Transverse colon (tissue), 4 donors: ENCODE results near the gene SLC11A1. TPM values are rescaled to one million over a fixed set of nuclear protein-coding genes. Genes with fewer than 3 reads are reported as not detected.

Source experiments
- DNase-seq: peaks from one replicate; pipeline ENCODE4 v3.0.0-alpha.2; 2019
- H3K27ac ChIP-seq, 4 donors: fragments of 200-600 bp; sonication (generic); 2 replicates each; pipeline ENCODE4 v1.5.1; 2016 to 2018; ENCODE audit warnings: inconsistent platforms in 4 of 4
- H3K27me3 ChIP-seq: fragments of 200-600 bp; sonication (generic); 2 replicates; pipeline ENCODE4 v1.5.1; 2017; ENCODE audit warnings: inconsistent platforms
- H3K36me3 ChIP-seq, 4 donors: fragments of 200-600 bp; sonication (generic); 2 replicates each; pipeline ENCODE4 v1.5.1; 2017 to 2019; ENCODE audit warnings: inconsistent platforms in 4 of 4
- H3K4me1 ChIP-seq, 4 donors: fragments of 200-600 bp; sonication (generic); 2 replicates each; pipeline ENCODE4 v1.5.1; 2017 to 2020; ENCODE audit warnings: inconsistent platforms in 4 of 4
- H3K4me3 ChIP-seq, 4 donors: fragments of 200-600 bp; sonication (generic); 1 replicate in 1 of 4; 2 replicates in 3 of 4; pipeline versions ENCODE4 v1.5.1 to v1.6.1; 2017 to 2019; ENCODE audit warnings: inconsistent platforms in 4 of 4
- H3K9me3 ChIP-seq, 2 donors: fragments of 200-600 bp; sonication (generic); 2 replicates each; pipeline ENCODE4 v1.5.1; 2017 to 2019; ENCODE audit warnings: inconsistent platforms in 2 of 2
- CTCF ChIP-seq, 5 experiments: fragments of 200-600 bp in 3 of 5; fragments of 450-650 bp in 2 of 5; sonication (generic) in 3 of 5; IDR thresholded peaks; 1 replicate in 2 of 5; 2 replicates in 3 of 5; pipeline ENCODE4 v1.5.1; 2016 to 2017; ENCODE audit warnings: antibody characterized with exemption in 5 of 5, inconsistent platforms in 3 of 5, mild to moderate bottlenecking in 2 of 5, moderate library complexity in 1 of 5
- EP300 ChIP-seq: sonication (generic); formaldehyde crosslinking; IDR thresholded peaks from one replicate; pipeline ENCODE4 v1.6.1; 2017; ENCODE audit warnings: antibody characterized with exemption, low read depth
- POLR2A ChIP-seq: fragments of 450-650 bp; IDR thresholded peaks from one replicate; pipeline ENCODE4 v1.6.1; 2016; ENCODE audit warnings: antibody characterized with exemption, mild to moderate bottlenecking, moderate library complexity
- POLR2AphosphoS5 ChIP-seq, 3 donors: sonication (generic); formaldehyde crosslinking; IDR thresholded peaks; one replicate each; pipeline ENCODE4 v1.6.1; 2016; ENCODE audit warnings: antibody characterized with exemption in 3 of 3
- WGBS, 2 donors: methylation state at CpG; one replicate each; pipeline ENCODE4 v1.1.5; 2018; ENCODE audit warnings: low coverage in 1 of 2; 5-methylcytosine and 5-hydroxymethylcytosine counted together
- in situ Hi-C, 4 donors: fragments of 200-750 bp; cut with MboI; loops; one replicate each; pipeline versions ENCODE4 v1.15.0 to v1.15.1; 2017; ENCODE audit warnings: low sequenced_read_pairs in 3 of 4, low pct_ligation_motif_present in 1 of 4, low pct_unique_long_range_greater_than_20kb in 1 of 4
- intact Hi-C: fragments of 100-400 bp; cut with DNase I; formaldehyde crosslinking; loops from one replicate; pipeline ENCODE4 v1.15.1; 2023; ENCODE audit warnings: low total_unique reads
- total RNA-seq, 4 donors: library from RNA; depleted of rRNA; stranded (reverse); fragments of >200 nt; gene quantifications; one replicate each; pipeline ENCODE4 v1.1.0, GENCODE V29; 2016

The SLC11A1 gene
- total RNA-seq, 4 donors from 2014 or later, result 2.6 to 8.4 (median 6.3) TPM

- 97 to 100% methylated on average over 3 to 9 of the region's 9 CpGs for WGBS, 2 donors
- intact Hi-C loops, result no loop called here
Measured at GRCh38 chr2:218340656-218341055, 41.4 kb upstream of the SLC11A1 start.

GRCh38 chr2:218341381-218341780, 40.7 kb upstream of the SLC11A1 start:
- no peaks in the 10 kb centered on the region for H3K27me3 ChIP-seq
- no peaks in the 10 kb centered on the region for H3K9me3 ChIP-seq
- no peaks in the 10 kb centered on the region for H3K4me1 ChIP-seq
- WGBS, 2 donors, result 81% methylated on average over 5 of the region's 8 CpGs; no CpG with 5 or more reads in 1 of the 2 donors
- H3K27ac ChIP-seq, result no peak overlapping the region
- no peak overlapping the region for H3K4me3 ChIP-seq
- TF ChIP-seq EP300 (no peak), CTCF (IDR thresholded peaks at IDR 0.05) (no peak), POLR2AphosphoS5 (IDR thresholded peaks at IDR 0.05) (no peak), POLR2A (no peak)
- no peak for DNase-seq
- in situ Hi-C loops, result no loop called here
- intact Hi-C loops, result no loop called here
- no peaks in the 10 kb centered on the region for H3K36me3 ChIP-seq

More at GRCh38 chr2:218340656-218341055, 41.4 kb upstream of the SLC11A1 start:
- Histone ChIP-seq H3K9me3 (no peaks in the 10 kb centered on the region), H3K4me3 (no peak overlapping the region), H3K27me3 (no peaks in the 10 kb centered on the region), H3K36me3 (no peaks in the 10 kb centered on the region), H3K27ac (no peak overlapping the region), H3K4me1 (no peaks in the 10 kb centered on the region)
- TF ChIP-seq CTCF (IDR thresholded peaks at IDR 0.05), result no peak
- TF ChIP-seq POLR2AphosphoS5 (IDR thresholded peaks at IDR 0.05), result no peak
- TF ChIP-seq POLR2A, result no peak
- no peak for TF ChIP-seq EP300
- no peak for DNase-seq
- in situ Hi-C loops, result no loop called here

GRCh38 chr2:218342837-218343236, 39.2 kb upstream of the SLC11A1 start:
- no peak overlapping the region for H3K27ac ChIP-seq
- in situ Hi-C loops, result no loop called here
- H3K36me3 ChIP-seq, result no peaks in the 10 kb centered on the region
- no peak for DNase-seq
- H3K4me1 ChIP-seq, result no peaks in the 10 kb centered on the region
- no peak overlapping the region for H3K4me3 ChIP-seq
- WGBS, 2 donors, result 91 to 95% methylated on average over 5 of the region's 5 CpGs
- no peaks in the 10 kb centered on the region for H3K9me3 ChIP-seq
- no peaks in the 10 kb centered on the region for H3K27me3 ChIP-seq
- TF ChIP-seq CTCF (IDR thresholded peaks at IDR 0.05) (no peak), EP300 (no peak), POLR2A (no peak), POLR2AphosphoS5 (IDR thresholded peaks at IDR 0.05) (no peak)
- intact Hi-C loops, result no loop called here

- Histone ChIP-seq H3K36me3 (no peaks in the 10 kb centered on the region), H3K27me3 (no peaks in the 10 kb centered on the region), H3K4me1 (no peaks in the 10 kb centered on the region), H3K4me3 (no peak overlapping the region), H3K9me3 (no peaks in the 10 kb centered on the region), H3K27ac (no peak overlapping the region)
- 89 to 100% methylated on average over 1 to 3 of the region's 3 CpGs for WGBS, 2 donors
- intact Hi-C loops (no loop called here), in situ Hi-C loops (no loop called here)
- TF ChIP-seq EP300 (no peak), POLR2AphosphoS5 (IDR thresholded peaks at IDR 0.05) (no peak), POLR2A (no peak), CTCF (IDR thresholded peaks at IDR 0.05) (no peak)
- DNase-seq, result no peak
Measured at GRCh38 chr2:218343591-218343990, 38.5 kb upstream of the SLC11A1 start.
